Right cardiac atrium (tissue), 5 donors: ENCODE results near the gene PPP1R14D. TPM values are rescaled to one million over a fixed set of nuclear protein-coding genes. Genes with fewer than 3 reads are reported as not detected.

Experiments
- ATAC-seq, 2 donors: fragments of 200-7000 bp; cut with Tn5 transposase; one replicate each; pipeline versions ENCODE4 v1.8.0 to v1.9.1; 2020; ENCODE audit warnings: moderate library complexity in 2 of 2, mild to moderate bottlenecking in 1 of 2
- DNase-seq, 3 donors: peaks; one replicate each; pipeline ENCODE4 v3.0.0-alpha.2; 2020
- H3K27ac ChIP-seq: one replicate; pipeline ENCODE4 v1.5.1; 2013; ENCODE audit warnings: mild to moderate bottlenecking, low read length, control low read depth, moderate library complexity
- H3K27me3 ChIP-seq: one replicate; pipeline ENCODE4 v1.6.1; 2013; ENCODE audit not compliant: control insufficient read depth, insufficient read depth
- H3K4me1 ChIP-seq: one replicate; pipeline ENCODE4 v1.6.1; 2013; ENCODE audit warnings: low read length; ENCODE audit not compliant: control insufficient read depth, insufficient read depth
- H3K4me3 ChIP-seq: one replicate; pipeline ENCODE4 v1.5.1; 2013; ENCODE audit warnings: low read length, control low read depth
- H3K9me3 ChIP-seq: one replicate; pipeline ENCODE4 v1.6.1; 2013; ENCODE audit warnings: low read length; ENCODE audit not compliant: control insufficient read depth
- WGBS: extraction: QIAGEN DNeasy Blood & Tissue Kit; methylation state at CpG from one replicate; pipeline ENCODE4 v1.1.7; 2013; 5-methylcytosine and 5-hydroxymethylcytosine counted together
- intact Hi-C, 4 donors: fragments of 100-400 bp; cut with DNase I; formaldehyde crosslinking; loops; one replicate each; pipeline versions ENCODE4 v1.11.0 to v1.14.0; 2022 to 2023
- polyA plus RNA-seq: library from polyadenylated mRNA; stranded (reverse); fragments of 200-250 nt; gene quantifications from one replicate; pipeline ENCODE4 v1.2.3, GENCODE V29; 2013
- total RNA-seq, 4 donors: library from RNA; stranded (reverse); fragmentation: NEBNext Ultra II Directional; extraction: Animal tissue kit (Norgen Biotek cat#: 25700); gene quantifications; one replicate each; pipeline ENCODE4 v1.2.1, GENCODE V29; 2021
- donor health status: healthy with polysubstance abuse.
- donor health status: DM: no; HTN: yes; CAD: no.
- donor health status: DM: no; HTN: no; CAD: no.
- donor health status: DM: no; HTN: yes; CAD: no; lungs with severe emphysema.
- donor health status: DM: yes; HTN: yes; CAD: no.

PPP1R14D gene
- total and polyA plus RNA-seq, 5 donors, result not detected

DNA sequence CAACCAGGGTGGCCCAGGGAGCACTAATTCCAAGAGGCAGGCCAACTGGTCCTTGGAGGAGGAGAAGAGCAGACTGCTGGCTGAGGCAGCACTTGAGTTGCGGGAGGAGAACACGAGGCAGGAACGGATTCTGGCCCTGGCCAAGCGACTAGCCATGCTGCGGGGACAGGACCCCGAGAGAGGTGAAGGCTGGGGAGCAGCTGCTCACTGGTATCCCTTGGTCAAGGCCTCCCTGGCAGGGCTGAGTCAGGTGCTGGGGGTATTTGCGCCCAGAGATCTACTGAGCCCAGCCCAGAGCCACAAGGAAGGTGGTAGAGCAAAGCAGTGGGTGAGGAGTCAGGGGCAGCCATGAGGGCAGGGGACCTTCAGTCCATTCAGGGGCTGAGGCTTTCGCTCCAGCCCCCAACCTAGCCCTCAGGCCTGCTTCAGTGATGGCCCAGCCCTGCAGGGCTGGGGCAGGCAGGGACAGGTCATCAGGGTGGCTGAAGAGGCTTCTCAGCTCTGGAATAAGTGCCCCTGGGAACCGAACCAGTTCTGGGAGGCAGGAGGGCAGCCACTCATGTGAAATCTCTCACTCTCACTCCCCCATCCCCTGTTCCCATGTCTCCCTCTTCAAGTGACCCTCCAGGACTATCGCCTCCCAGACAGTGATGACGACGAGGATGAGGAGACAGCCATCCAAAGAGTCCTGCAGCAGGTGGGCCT is 15.6 kb downstream of the PPP1R14D start:
- Histone ChIP-seq H3K4me3 (no peak overlapping the region), H3K4me1 (peaks cover 4% of the 10 kb centered on the region), H3K27me3 (no peaks in the 10 kb centered on the region), H3K27ac (no peak overlapping the region), H3K9me3 (no peaks in the 10 kb centered on the region)
- 92% methylated on average over 12 of the region's 12 CpGs for WGBS
- no peak for DNase-seq
- intact Hi-C loops, result no loop called here
- ATAC-seq, result no peak

- H3K27me3 ChIP-seq, result no peaks in the 10 kb centered on the region
- DNase-seq (peak in 1 of 3 donors; percentile 57), ATAC-seq (no peak)
- 67% methylated on average over 8 of the region's 8 CpGs for WGBS
- no peaks in the 10 kb centered on the region for H3K9me3 ChIP-seq
- peaks cover 3% of the 10 kb centered on the region for H3K4me1 ChIP-seq
- no peak overlapping the region for H3K27ac ChIP-seq
- intact Hi-C loops, result no loop called here
- H3K4me3 ChIP-seq, result no peak overlapping the region
Observed at GRCh38 chr15:40808861-40809450, 19.6 kb downstream of the PPP1R14D start.

GRCh38 chr15:40807888-40808461 is 20.5 kb downstream of the PPP1R14D start:
- WGBS, result 55% methylated on average over 19 of the region's 19 CpGs
- intact Hi-C loops, result no loop called here

GRCh38 chr15:40807028-40807887 is 21.2 kb downstream of the PPP1R14D start, which contains the start of the genes DNAJC17 and ZFYVE19:
Gene DNAJC17 (minus strand): TSS chr15:40807473. CDS start chr15:40807446, 27 bp downstream.
Gene ZFYVE19 (plus strand): TSS chr15:40807089. CDS start chr15:40807590, 501 bp downstream.
- under 1% methylated on average over 64 of the region's 64 CpGs for WGBS
- Histone ChIP-seq H3K9me3 (no peaks in the 10 kb centered on the region), H3K4me1 (peaks cover 3% of the 10 kb centered on the region), H3K27me3 (no peaks in the 10 kb centered on the region), H3K4me3 (peak within 1 kb of the TSS; percentile 57), H3K27ac (peak within 1 kb of the TSS; percentile 69)
- DNase-seq, result peak; percentile 98 to 99 (median 99)
- ATAC-seq, result peak; percentile 99
- intact Hi-C loops, result no loop called here

More at GRCh38 chr15:40807888-40808461, 20.5 kb downstream of the PPP1R14D start:
- no peak for ATAC-seq
- Histone ChIP-seq H3K27ac (peak overlapping the region; percentile 8), H3K4me1 (peaks cover 3% of the 10 kb centered on the region), H3K9me3 (no peaks in the 10 kb centered on the region), H3K27me3 (no peaks in the 10 kb centered on the region), H3K4me3 (peak overlapping the region; percentile 51)
- peak in 1 of 3 donors; percentile 22 for DNase-seq

DNA sequence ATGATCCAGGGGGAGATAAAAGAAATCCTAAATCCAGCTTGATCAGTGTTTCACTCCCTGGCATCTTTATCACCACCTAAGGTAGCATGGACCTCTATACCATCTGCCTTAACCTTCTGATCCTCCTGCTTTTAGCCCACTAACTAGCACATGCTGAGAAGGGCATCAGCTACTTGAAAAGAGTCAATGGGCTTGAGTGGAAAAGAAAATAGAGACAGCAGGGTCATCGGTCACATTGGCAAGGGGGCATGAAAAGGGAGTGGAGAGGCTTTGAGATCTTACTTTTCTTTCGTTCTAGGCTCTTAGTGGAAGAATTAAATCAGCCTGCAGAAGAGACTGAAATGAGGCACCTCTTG is 21.9 kb downstream of the PPP1R14D start:
- no peaks in the 10 kb centered on the region for H3K9me3 ChIP-seq
- H3K4me3 ChIP-seq, result peak overlapping the region; percentile 57
- DNase-seq, result no peak
- 2% methylated on average over 2 of the region's 2 CpGs for WGBS
- no peaks in the 10 kb centered on the region for H3K27me3 ChIP-seq
- peak overlapping the region; percentile 69 for H3K27ac ChIP-seq
- ATAC-seq, result no peak
- peaks cover 5% of the 10 kb centered on the region for H3K4me1 ChIP-seq
- intact Hi-C loops, result no loop called here

GRCh38 chr15:40803688-40804087 is 24.8 kb downstream of the PPP1R14D start:
- no peaks in the 10 kb centered on the region for H3K27me3 ChIP-seq
- no peaks in the 10 kb centered on the region for H3K9me3 ChIP-seq
- H3K4me3 ChIP-seq, result no peak overlapping the region
- no peak overlapping the region for H3K27ac ChIP-seq
- no peak for DNase-seq
- intact Hi-C loops, result no loop called here
- WGBS, result 79% methylated on average over 1 of the region's 1 CpG
- peaks cover 5% of the 10 kb centered on the region for H3K4me1 ChIP-seq
- no peak for ATAC-seq

GRCh38 chr15:40803076-40803475 is 25.4 kb downstream of the PPP1R14D start:
- 98% methylated on average over 2 of the region's 2 CpGs for WGBS
- Histone ChIP-seq H3K4me1 (peaks cover 5% of the 10 kb centered on the region), H3K27me3 (no peaks in the 10 kb centered on the region), H3K4me3 (no peak overlapping the region), H3K9me3 (no peaks in the 10 kb centered on the region), H3K27ac (no peak overlapping the region)
- ATAC-seq, result no peak
- intact Hi-C loops, result no loop called here
- DNase-seq, result no peak

DNA sequence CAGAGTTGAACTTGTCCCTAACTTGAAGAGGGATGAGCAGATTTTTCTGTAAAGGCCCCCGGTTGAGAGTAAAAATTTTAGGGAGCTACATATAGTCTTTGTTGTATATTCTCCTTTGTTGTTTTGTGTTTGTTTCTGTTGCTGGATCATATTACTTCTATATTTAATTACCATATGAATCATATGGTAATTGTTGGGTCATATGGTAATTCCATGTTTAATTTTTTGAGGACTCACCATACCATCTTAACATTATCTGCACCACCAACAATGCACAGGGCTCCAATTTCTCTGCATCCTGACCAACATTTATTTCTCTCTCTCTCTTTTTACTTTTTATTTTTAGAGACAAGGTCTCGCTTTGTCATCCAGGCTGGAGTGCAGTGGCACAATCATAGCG is 29.0 kb downstream of the PPP1R14D start:
- no peak for ATAC-seq
- intact Hi-C loops, result no loop called here
- WGBS, result 91% methylated on average over 3 of the region's 3 CpGs
- Histone ChIP-seq H3K27ac (no peak overlapping the region), H3K4me3 (no peak overlapping the region), H3K27me3 (no peaks in the 10 kb centered on the region), H3K4me1 (peaks cover 2% of the 10 kb centered on the region), H3K9me3 (no peaks in the 10 kb centered on the region)
- no peak for DNase-seq

- intact Hi-C loops, result no loop called here
- WGBS, result 91% methylated on average over 5 of the region's 5 CpGs
- no peak for ATAC-seq
- Histone ChIP-seq H3K9me3 (no peaks in the 10 kb centered on the region), H3K27ac (no peak overlapping the region), H3K4me1 (no peaks in the 10 kb centered on the region), H3K27me3 (no peaks in the 10 kb centered on the region), H3K4me3 (no peak overlapping the region)
- no peak for DNase-seq
Observed at GRCh38 chr15:40796512-40796911, 32.0 kb downstream of the PPP1R14D start.

- no peaks in the 10 kb centered on the region for H3K4me1 ChIP-seq
- no peak overlapping the region for H3K27ac ChIP-seq
- H3K27me3 ChIP-seq, result no peaks in the 10 kb centered on the region
- intact Hi-C loops, result no loop called here
- WGBS, result 69% methylated on average over 2 of the region's 2 CpGs
- ATAC-seq, result no peak
- H3K4me3 ChIP-seq, result no peak overlapping the region
- H3K9me3 ChIP-seq, result no peaks in the 10 kb centered on the region
- DNase-seq, result no peak
Observed at GRCh38 chr15:40796041-40796440, 32.5 kb downstream of the PPP1R14D start.
